Stimulated activated CD4-positive, alpha-beta T cell treated with anti-CD3 and anti-CD28 coated beads, Interleukin-4, amount 100 ng/mL, for 24 hours (primary cell): ENCODE data around the gene SFTPA1.
"Not testable (repeated sequence)": the region's sequence is repeated elsewhere in the genome, so short reads cannot be mapped to it uniquely, and the experiment has no call there.

ENCODE experiments used
- DNase-seq: peaks from one replicate; pipeline ENCODE4 v3.0.0-alpha.2; 2020

Gene SFTPA1

GRCh38 chr10:79611193-79611976 is 646 bp downstream of the SFTPA1 start:
- not testable (repeated sequence) for DNase-seq

DNA sequence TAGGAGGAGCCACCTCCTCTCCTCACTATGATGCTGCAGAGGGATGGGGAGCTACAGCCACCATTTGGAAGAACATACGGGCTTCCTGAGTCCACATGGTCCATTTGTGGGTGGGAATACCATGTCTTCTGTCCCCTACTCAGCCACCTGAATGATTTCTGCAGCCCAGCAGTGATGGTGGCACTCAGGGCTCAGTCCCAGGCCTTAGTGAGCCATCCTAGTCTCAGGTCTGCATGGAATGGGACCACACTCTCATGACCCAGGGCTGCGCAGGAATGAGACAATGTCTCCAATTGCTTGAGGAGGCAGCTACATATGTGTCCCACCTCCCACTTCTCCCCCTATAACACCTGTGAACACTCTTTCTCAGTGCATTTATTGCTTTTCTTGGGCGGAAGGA is 4.8 kb downstream of the SFTPA1 start:
- no peak for DNase-seq

- no peak for DNase-seq
Observed at GRCh38 chr10:79616164-79616563, 5.4 kb downstream of the SFTPA1 start.

DNA sequence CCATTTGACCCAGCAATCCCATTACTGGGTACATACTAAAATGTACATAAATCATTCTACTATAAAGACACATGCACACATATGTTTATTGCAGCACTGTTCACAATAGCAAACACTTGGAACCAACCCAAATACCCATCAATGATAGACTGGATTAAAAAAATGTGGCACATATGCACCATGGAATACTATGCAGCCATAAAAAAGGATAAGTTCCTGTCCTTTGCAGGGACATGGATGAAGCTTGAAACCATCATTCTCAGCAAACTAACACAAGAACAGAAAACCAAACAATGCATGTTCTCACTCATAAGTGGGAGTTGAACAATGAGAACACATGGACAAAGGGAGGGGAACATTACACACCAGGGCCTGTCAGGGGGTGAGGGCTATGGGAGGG is 12.9 kb downstream of the SFTPA1 start:
- DNase-seq = not testable (repeated sequence)

- DNase-seq = no peak
Observed at GRCh38 chr10:79627075-79627474, 16.3 kb downstream of the SFTPA1 start.

DNA sequence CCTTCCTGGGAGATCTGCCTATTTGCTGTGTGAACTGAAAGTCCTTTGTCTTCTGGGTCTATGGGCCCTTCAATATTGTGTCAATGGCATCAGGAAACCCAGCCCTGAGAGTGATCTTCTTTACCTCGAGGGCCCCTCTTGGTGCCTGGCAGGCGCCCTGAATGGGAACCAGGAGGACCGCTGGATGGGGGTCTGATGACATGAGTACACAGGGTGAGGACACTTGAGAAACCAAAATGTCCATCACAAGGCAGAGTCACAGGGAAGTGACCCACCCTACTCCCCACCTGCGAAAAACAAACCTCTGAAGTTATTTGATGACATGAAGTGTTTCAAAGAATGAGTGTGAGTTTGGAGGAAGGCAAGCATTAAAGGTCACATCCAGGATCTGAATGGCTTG is 17.3 kb downstream of the SFTPA1 start:
- DNase-seq = no peak

DNA sequence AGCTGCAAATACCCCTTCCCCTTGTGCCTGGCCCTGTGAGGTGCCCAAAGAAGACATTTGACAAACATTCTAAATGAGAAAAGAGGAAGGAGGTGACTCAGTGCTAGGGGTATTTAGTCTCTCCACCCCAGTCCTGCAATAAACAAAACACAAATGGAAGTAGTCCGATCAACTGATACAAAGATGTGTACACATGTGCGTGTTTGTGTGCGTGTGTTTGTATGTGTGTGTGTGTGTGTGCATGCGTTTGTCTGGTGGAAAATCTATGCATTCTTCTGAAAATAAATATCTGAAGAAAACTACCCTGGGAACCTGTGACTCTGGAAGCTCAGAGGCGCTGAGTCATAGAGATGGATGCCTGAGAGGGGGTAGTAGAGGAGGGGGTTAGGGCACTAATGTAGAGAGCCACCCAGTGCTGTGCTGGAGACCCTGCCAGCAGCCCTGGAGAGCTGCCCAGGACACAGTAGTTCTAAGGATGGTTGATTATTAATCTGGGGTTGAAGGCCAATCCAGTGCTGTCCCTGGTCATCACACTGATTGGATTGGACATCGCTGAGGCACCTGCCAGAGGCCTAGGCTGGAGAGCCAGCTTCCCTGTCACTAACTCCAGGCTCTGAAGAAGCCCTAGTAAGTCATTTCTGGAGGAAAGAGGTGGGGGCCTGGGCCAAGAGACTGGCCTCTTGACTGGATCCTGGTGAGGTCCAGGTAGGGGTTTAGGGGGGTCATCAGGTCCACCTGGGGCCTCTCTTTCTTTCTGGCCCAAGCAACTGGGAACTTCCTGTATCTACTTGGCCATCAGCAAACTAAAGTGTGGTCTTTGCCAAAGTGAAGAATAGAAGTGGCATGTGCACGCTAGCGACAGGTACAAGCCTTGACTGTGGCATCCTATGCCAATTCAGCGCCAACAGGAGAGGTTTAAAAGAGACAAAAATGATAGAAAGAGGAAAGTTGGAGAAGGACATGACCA is 18.5 kb downstream of the SFTPA1 start:
- no peak for DNase-seq

DNA sequence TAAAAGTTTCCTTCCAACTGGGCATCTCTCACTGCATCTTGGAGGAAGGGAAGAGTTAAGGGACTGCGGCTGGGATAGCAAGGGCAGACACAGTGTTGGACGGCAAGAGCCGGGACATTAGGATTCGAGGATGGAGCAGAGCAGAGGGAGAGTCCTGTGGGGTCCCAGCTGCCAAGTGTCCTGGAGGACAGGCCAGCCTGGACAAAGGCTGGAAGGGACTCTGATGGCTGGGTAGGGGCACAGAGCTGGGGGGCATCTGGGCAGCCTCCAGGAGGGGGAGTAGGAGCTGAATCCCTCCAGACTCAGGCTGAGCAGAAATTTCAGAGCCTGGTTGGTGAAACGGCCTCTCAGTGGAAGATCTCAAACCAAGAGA is 19.2 kb downstream of the SFTPA1 start:
- no peak for DNase-seq

GRCh38 chr10:79636654-79637199 is 26.0 kb downstream of the SFTPA1 start:
- DNase-seq = not testable (repeated sequence)

- no peak for DNase-seq
Observed at GRCh38 chr10:79638318-79638717, 27.6 kb downstream of the SFTPA1 start.

DNA sequence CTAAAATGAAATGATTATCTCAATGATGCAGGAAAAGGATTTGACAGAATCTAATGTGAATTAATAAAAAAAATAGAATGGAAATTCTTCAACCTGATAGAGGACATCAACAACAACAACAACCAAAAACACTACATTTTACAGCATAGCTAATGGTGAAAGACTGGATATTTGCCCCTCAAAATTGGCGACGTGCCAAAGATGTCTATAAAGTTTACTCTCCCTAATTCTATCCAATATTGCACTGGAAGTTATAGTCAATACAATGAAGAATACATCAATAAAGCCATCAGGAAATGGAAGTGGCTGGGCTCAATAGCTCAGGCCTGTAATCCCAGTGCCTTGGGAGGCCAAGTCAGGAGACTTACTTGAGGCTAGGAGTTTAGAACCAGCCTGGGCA is 42.0 kb downstream of the SFTPA1 start:
- not testable (repeated sequence) for DNase-seq

GRCh38 chr10:79663287-79663686 is 52.5 kb downstream of the SFTPA1 start:
- not testable (repeated sequence) for DNase-seq

DNA sequence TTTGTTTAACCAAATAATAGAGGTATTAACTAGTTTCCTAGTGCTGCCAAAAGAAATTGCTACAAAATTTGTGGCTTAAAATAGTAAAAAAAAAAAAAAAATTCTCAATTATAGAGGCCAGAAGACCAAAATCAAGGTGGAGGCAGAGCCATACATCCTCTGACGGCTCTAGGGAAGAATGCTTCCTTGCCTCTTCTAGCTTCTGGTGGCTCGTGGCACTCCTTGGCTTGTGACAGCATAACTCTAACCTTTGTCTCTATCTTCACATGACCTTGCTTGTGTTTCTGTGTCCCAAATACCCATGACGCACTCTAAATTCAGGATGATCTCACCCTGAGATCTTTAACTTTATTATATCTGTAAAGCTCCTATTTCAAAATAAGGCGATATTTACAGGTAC is 53.9 kb downstream of the SFTPA1 start:
- not testable (repeated sequence) for DNase-seq
